ENCODE data around the gene LHX2. TPM values are rescaled to one million over a fixed set of nuclear protein-coding genes. Genes with fewer than 3 reads are reported as not detected.
A peak's percentile ranks its signal among the peaks of the same experiment; 100 is the strongest.

Gene LHX2
- total and polyA plus RNA-seq, 7 donors: not detected

DNA sequence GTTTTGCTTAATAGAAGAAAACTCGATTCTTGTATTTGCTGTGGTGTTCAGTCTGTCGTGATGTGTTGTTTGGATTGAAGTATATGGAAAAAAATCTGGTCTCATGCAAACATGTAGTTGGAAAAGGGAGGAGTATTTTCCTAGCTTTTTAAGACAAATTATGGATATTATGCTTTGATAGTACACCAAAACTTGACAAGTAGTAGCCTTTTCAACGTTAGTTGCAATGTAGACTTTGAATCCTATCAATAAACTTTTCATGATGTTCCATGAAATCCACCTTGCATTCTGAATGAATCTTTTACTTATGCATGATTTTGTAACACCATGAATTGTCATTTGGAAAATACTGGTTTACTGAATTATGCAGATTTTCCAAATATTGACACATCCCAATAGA, 64.2 kb downstream of the LHX2 start:
- DNase-seq (no peak), ATAC-seq (no peak)
- Histone ChIP-seq H3K9me3 (no peaks in the 10 kb centered on the region), H3K27me3 (ENCODE audit: insufficient read depth in 3 of 3, low read length in 2 of 3) (peaks cover 0 to 3% (median 0%) of the 10 kb centered on the region in 3 donors), H3K36me3 (ENCODE audit: insufficient read depth in 1 of 2, low read depth in 1 of 2) (no peaks in the 10 kb centered on the region), H3K27ac (no peak overlapping the region), H3K4me1 (no peaks in the 10 kb centered on the region), H3K4me3 (no peak overlapping the region)
- WGBS, 3 donors: 87 to 91% (median 91%) methylated on average over 3 of the region's 3 CpGs
- TF ChIP-seq, protein P1, sequence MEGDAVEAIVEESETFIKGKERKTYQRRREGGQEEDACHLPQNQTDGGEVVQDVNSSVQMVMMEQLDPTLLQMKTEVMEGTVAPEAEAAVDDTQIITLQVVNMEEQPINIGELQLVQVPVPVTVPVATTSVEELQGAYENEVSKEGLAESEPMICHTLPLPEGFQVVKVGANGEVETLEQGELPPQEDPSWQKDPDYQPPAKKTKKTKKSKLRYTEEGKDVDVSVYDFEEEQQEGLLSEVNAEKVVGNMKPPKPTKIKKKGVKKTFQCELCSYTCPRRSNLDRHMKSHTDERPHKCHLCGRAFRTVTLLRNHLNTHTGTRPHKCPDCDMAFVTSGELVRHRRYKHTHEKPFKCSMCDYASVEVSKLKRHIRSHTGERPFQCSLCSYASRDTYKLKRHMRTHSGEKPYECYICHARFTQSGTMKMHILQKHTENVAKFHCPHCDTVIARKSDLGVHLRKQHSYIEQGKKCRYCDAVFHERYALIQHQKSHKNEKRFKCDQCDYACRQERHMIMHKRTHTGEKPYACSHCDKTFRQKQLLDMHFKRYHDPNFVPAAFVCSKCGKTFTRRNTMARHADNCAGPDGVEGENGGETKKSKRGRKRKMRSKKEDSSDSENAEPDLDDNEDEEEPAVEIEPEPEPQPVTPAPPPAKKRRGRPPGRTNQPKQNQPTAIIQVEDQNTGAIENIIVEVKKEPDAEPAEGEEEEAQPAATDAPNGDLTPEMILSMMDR (IDR thresholded peaks at IDR 0.05): no peak
- intact Hi-C loops (cut with DNase I): no loop called here

GRCh38 chr9:124077915-124078572, 66.5 kb downstream of the LHX2 start:
- peaks cover 0 to 3% (median 0%) of the 10 kb centered on the region in 3 donors for H3K27me3 ChIP-seq (ENCODE audit: insufficient read depth in 3 of 3, low read length in 2 of 3)
- peak; percentile 65 to 73 (median 66) for ATAC-seq
- H3K9me3 ChIP-seq: no peaks in the 10 kb centered on the region
- peak overlapping the region; percentile 81 for H3K27ac ChIP-seq
- H3K36me3 ChIP-seq (ENCODE audit: insufficient read depth in 1 of 2, low read depth in 1 of 2): no peaks in the 10 kb centered on the region
- intact Hi-C loops (cut with DNase I): no loop called here
- no peaks in the 10 kb centered on the region for H3K4me1 ChIP-seq
- WGBS, 3 donors: 60 to 63% (median 63%) methylated on average over 3 of the region's 3 CpGs
- H3K4me3 ChIP-seq: no peak overlapping the region
- DNase-seq: no peak
- TF ChIP-seq, protein P1 (IDR thresholded peaks at IDR 0.05): no peak

DNA sequence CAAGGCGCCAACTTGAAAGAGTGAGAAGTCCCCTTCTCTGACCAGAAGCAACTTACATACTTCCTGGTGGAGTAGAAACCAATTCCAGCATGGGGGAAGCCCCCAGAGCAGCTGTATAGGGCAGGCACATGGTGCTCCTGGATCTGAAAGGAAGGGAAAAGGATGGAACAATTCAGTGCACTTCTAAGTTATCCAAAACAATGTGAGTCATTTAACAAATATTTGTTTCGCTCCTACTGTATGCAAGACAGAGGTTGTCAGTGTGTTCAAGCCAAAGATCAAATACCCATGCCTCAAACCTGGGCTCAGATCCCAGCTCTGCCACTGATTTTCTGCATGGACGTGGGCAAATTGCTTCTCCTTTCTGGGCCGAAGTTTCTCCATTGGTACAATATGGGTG, 67.1 kb downstream of the LHX2 start:
- intact Hi-C loops (cut with DNase I): no loop called here
- H3K4me1 ChIP-seq: no peaks in the 10 kb centered on the region
- no peaks in the 10 kb centered on the region for H3K9me3 ChIP-seq
- peaks cover 0 to 3% (median 0%) of the 10 kb centered on the region in 3 donors for H3K27me3 ChIP-seq (ENCODE audit: insufficient read depth in 3 of 3, low read length in 2 of 3)
- peak; percentile 45 to 65 (median 48) for ATAC-seq
- no peak overlapping the region for H3K4me3 ChIP-seq
- no peaks in the 10 kb centered on the region for H3K36me3 ChIP-seq (ENCODE audit: insufficient read depth in 1 of 2, low read depth in 1 of 2)
- no peak for DNase-seq
- WGBS, 3 donors: 43 to 76% (median 55%) methylated on average over 4 of the region's 4 CpGs
- H3K27ac ChIP-seq: peak overlapping the region; percentile 81
- TF ChIP-seq, protein P1 (IDR thresholded peaks at IDR 0.05): no peak

- no peak overlapping the region for H3K4me3 ChIP-seq
- H3K27me3 ChIP-seq (ENCODE audit: insufficient read depth in 3 of 3, low read length in 2 of 3): peaks cover 0 to 3% (median 0%) of the 10 kb centered on the region in 3 donors
- intact Hi-C loops (cut with DNase I): no loop called here
- WGBS, 3 donors: 30 to 36% (median 32%) methylated on average over 17 of the region's 17 CpGs
- TF ChIP-seq, protein P1 (IDR thresholded peaks at IDR 0.05): no peak
- ATAC-seq: peak; percentile 90 to 94 (median 92)
- peak overlapping the region; percentile 81 for H3K27ac ChIP-seq
- no peaks in the 10 kb centered on the region for H3K4me1 ChIP-seq
- DNase-seq: peak; percentile 53 to 71
- H3K36me3 ChIP-seq (ENCODE audit: insufficient read depth in 1 of 2, low read depth in 1 of 2): no peaks in the 10 kb centered on the region
- no peaks in the 10 kb centered on the region for H3K9me3 ChIP-seq
These were observed 67.8 kb downstream of the LHX2 start for GRCh38 chr9:124079176-124079925.

Measured in psoas muscle (tissue), 8 donors.